ENCODE data around the gene PPP1R12A.

DNA sequence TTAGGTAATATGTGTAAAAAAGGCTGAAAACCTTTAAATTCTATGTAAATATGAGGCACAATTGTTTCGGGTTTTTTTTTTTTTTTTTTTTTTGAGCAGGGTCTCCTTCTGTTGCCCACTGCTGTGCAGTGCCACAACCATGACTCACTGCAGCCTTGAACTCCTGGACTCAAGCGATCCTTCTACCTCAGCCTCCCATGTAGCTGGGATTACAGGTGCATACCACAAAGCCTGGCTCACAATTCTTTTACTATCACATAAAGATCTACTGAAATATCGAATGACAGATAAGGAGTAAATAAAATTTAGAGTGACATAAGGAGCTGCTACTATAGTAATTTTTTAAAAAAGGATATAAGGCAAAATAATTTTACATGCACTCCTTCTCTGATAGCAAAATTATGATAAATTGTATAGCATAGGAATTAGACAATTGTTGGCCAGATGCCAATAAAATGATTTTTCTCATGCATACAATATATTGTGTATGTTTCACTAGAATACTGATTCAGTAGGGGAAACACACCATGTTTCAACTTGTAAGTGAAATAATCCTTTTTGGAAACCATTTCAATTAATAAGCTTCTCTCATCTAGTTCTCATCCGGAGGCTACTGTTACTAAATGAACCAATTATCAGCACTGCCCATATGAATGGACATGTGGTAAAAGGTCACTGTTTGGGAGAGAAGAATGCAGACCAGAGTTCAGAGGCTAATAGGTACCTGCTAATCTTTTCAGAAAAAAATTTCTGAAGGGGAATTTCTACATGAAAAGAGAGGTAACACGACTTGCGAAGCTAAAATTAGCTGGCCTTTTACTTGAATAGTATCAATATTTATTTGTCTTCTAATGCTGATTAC is 108.4 kb downstream of the PPP1R12A start:
- TF ChIP-seq POLR2A (IDR thresholded peaks at IDR 0.05; ENCODE audit: low read length) = no peak
- TF ChIP-seq CBX8 (IDR thresholded peaks at IDR 0.05) = no peak
- TF ChIP-seq CTCF (IDR thresholded peaks at IDR 0.05) = no peak
- TF ChIP-seq RCOR1 (IDR thresholded peaks at IDR 0.05; ENCODE audit: low read depth, low read length) = no peak
- no peak for TF ChIP-seq CHD2 (IDR thresholded peaks at IDR 0.05; ENCODE audit: low read length, partially characterized antibody)
- TF ChIP-seq, protein P1, sequence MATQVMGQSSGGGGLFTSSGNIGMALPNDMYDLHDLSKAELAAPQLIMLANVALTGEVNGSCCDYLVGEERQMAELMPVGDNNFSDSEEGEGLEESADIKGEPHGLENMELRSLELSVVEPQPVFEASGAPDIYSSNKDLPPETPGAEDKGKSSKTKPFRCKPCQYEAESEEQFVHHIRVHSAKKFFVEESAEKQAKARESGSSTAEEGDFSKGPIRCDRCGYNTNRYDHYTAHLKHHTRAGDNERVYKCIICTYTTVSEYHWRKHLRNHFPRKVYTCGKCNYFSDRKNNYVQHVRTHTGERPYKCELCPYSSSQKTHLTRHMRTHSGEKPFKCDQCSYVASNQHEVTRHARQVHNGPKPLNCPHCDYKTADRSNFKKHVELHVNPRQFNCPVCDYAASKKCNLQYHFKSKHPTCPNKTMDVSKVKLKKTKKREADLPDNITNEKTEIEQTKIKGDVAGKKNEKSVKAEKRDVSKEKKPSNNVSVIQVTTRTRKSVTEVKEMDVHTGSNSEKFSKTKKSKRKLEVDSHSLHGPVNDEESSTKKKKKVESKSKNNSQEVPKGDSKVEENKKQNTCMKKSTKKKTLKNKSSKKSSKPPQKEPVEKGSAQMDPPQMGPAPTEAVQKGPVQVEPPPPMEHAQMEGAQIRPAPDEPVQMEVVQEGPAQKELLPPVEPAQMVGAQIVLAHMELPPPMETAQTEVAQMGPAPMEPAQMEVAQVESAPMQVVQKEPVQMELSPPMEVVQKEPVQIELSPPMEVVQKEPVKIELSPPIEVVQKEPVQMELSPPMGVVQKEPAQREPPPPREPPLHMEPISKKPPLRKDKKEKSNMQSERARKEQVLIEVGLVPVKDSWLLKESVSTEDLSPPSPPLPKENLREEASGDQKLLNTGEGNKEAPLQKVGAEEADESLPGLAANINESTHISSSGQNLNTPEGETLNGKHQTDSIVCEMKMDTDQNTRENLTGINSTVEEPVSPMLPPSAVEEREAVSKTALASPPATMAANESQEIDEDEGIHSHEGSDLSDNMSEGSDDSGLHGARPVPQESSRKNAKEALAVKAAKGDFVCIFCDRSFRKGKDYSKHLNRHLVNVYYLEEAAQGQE (IDR thresholded peaks at IDR 0.05) = no peak
- no peak for TF ChIP-seq HMGXB4 (CRISPR knock-in tag; IDR thresholded peaks at IDR 0.05; ENCODE audit: borderline replicate concordance)
